WERI-Rb-1 (cell line): Measurements from ENCODE around the gene ACVR1B.

Experiments
- DNase-seq: peaks from one replicate; pipeline ENCODE4 v3.0.0-alpha.2; 2020
- H3K27ac ChIP-seq: fragments of 250-450 bp; sonication (Bioruptor Pico); 2 replicates; pipeline ENCODE4 v1.5.1; 2020; ENCODE audit warnings: mild to moderate bottlenecking, moderate library complexity
- H3K27me3 ChIP-seq: fragments of 250-450 bp; sonication (Bioruptor Pico); 2 replicates; pipeline ENCODE4 v1.5.1; 2021; ENCODE audit warnings: mild to moderate bottlenecking, low read depth, moderate library complexity; ENCODE audit not compliant: insufficient read depth, severe bottlenecking
- H3K36me3 ChIP-seq: fragments of 250-450 bp; sonication (Bioruptor Pico); 2 replicates; pipeline ENCODE4 v1.5.1; 2020; ENCODE audit warnings: mild to moderate bottlenecking, moderate library complexity
- H3K4me3 ChIP-seq: 2 replicates; pipeline ENCODE4 v1.5.1; 2011; ENCODE audit warnings: low read depth, mild to moderate bottlenecking, control low read depth, low read length
- H3K9me3 ChIP-seq: fragments of 250-450 bp; sonication (Bioruptor Pico); 2 replicates; pipeline ENCODE4 v1.5.1; 2021; ENCODE audit warnings: mild to moderate bottlenecking, moderate library complexity; ENCODE audit not compliant: severe bottlenecking
- CTCF ChIP-seq: IDR thresholded peaks from 2 replicates; pipeline ENCODE4 v1.5.1; 2011; ENCODE audit warnings: low read depth, mild to moderate bottlenecking, control low read depth, inconsistent platforms, low read length

Gene ACVR1B

GRCh38 chr12:52003591-52003990, 52.1 kb downstream of the ACVR1B start:
- Histone ChIP-seq H3K4me3 (no peak overlapping the region), H3K27ac (no peak overlapping the region)

GRCh38 chr12:52004042-52004648, 52.6 kb downstream of the ACVR1B start:
- H3K9me3 ChIP-seq, result no peaks in the 10 kb centered on the region
- peak; percentile 71 for DNase-seq
- TF ChIP-seq CTCF, result peak; percentile 67

More at GRCh38 chr12:52003591-52003990, 52.1 kb downstream of the ACVR1B start:
- H3K27me3 ChIP-seq, result no peaks in the 10 kb centered on the region
- TF ChIP-seq CTCF, result no peak
- H3K36me3 ChIP-seq, result peaks cover 8% of the 10 kb centered on the region
- no peak for DNase-seq
- H3K9me3 ChIP-seq, result no peaks in the 10 kb centered on the region

DNA sequence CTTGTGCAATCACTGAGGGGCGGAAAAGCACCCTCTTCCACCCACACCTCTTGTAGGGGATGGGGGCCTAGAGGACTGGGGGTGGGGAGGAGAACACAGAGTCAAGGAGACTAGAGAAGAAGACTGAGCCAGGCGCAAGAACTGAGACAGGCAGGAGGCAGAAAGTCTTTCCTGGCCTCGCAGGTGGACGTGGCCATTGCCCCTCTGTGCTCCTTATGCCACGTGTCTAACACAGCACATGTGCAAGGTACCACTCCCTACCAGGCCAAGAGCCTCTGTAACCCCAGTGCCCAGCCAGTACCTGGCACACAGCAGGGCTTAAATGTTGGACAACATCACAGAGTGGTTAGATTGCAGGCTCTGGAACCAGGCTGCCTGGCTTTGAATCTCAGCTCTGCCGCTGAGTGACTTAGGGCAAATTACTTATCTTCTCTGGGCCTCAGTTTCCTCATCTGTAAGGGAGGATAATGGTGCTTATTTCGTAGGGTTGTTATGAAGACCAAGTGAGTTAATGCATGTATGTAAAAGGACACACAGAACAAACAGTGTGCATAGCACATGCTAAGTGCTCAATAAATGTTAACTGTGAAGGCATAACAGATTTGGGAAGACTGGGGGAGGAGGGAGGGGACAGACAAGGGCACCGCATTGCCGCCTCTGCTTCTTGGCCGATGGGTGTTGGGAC, 53.9 kb downstream of the ACVR1B start:
- no peak for TF ChIP-seq CTCF
- Histone ChIP-seq H3K27ac (no peak overlapping the region), H3K27me3 (no peaks in the 10 kb centered on the region), H3K4me3 (no peak overlapping the region), H3K9me3 (no peaks in the 10 kb centered on the region), H3K36me3 (no peaks in the 10 kb centered on the region; the same call in 1 of the 2 replicates)
- no peak for DNase-seq

More at GRCh38 chr12:52004042-52004648, 52.6 kb downstream of the ACVR1B start:
- H3K27ac ChIP-seq, result peak overlapping the region; percentile 26
- no peak overlapping the region for H3K4me3 ChIP-seq
- peaks cover 4% of the 10 kb centered on the region for H3K36me3 ChIP-seq
- H3K27me3 ChIP-seq, result no peaks in the 10 kb centered on the region

GRCh38 chr12:52005903-52006703, 54.6 kb downstream of the ACVR1B start:
- TF ChIP-seq CTCF, result no peak
- H3K36me3 ChIP-seq, result peaks cover under 1% of the 10 kb centered on the region; the same call in 1 of the 2 replicates

DNA sequence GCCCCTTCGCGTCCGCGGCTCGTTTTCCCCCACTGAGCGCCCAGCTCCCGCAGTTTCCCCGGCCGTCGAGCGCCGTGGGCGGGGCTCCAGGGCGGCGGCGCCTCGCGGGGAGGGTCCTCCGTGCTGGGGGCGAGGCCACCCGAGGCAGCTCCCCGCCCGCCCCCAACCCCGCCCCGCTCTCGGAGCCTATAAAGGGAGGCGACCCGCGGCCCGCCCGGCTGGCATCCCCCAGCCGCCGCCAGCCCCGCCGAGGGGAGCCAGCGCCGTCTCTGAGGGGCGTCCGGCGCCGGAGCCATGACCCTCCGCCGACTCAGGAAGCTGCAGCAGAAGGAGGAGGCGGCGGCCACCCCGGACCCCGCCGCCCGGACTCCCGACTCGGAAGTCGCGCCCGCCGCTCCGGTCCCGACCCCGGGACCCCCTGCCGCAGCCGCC, 55.2 kb downstream of the ACVR1B start, which contains the start of gene TAMALIN:
TAMALIN (plus strand) TSS at position 221 of the 432 bp plus-strand sequence; CDS start at position 295, 74 bp downstream.
- DNase-seq, result peak; percentile 55
- Histone ChIP-seq H3K4me3 (peak within 1 kb of the TSS; percentile 39), H3K27ac (no peak within 1 kb of the TSS; the same call in 1 of the 2 replicates), H3K36me3 (peaks cover 3% of the 10 kb centered on the region; the same call in 1 of the 2 replicates), H3K27me3 (no peaks in the 10 kb centered on the region), H3K9me3 (no peaks in the 10 kb centered on the region)
- no peak for TF ChIP-seq CTCF

More at GRCh38 chr12:52005903-52006703, 54.6 kb downstream of the ACVR1B start:
- Histone ChIP-seq H3K27ac (no peak overlapping the region), H3K4me3 (peak overlapping the region; percentile 34), H3K9me3 (no peaks in the 10 kb centered on the region), H3K27me3 (no peaks in the 10 kb centered on the region)
- no peak for DNase-seq
